Gastrocnemius medialis (tissue), 4 donors: ENCODE results near the gene CKB. TPM values are rescaled to one million over a fixed set of nuclear protein-coding genes. Genes with fewer than 3 reads are reported as not detected.

Experiments
- ATAC-seq, 2 donors: fragments of 150-250 bp; one replicate each; pipeline ENCODE4 v1.9.1; 2016
- DNase-seq, 2 donors: peaks; one replicate each; pipeline ENCODE4 v3.0.0-alpha.2; 2019
- H3K27ac ChIP-seq, 4 donors: fragments of 200-600 bp; sonication (generic); 1 replicate in 1 of 4; 2 replicates in 3 of 4; pipeline ENCODE4 v1.5.1; 2016 to 2018; ENCODE audit warnings: mild to moderate bottlenecking in 2 of 4, moderate library complexity in 1 of 4
- H3K27me3 ChIP-seq, 3 donors: fragments of 200-600 bp; sonication (generic) in 2 of 3; 1 replicate in 1 of 3; 2 replicates in 2 of 3; pipeline versions ENCODE4 v1.5.1 to v1.6.0; 2016 to 2019; ENCODE audit warnings: mild to moderate bottlenecking in 1 of 3, moderate library complexity in 1 of 3
- H3K36me3 ChIP-seq, 2 donors: fragments of 200-600 bp; sonication (generic) in 1 of 2; one replicate each; pipeline ENCODE4 v1.5.1; 2017 to 2018
- H3K4me1 ChIP-seq, 2 donors: fragments of 200-600 bp; sonication (generic) in 1 of 2; one replicate each; pipeline ENCODE4 v1.5.1; 2016 to 2017; ENCODE audit warnings: mild to moderate bottlenecking in 2 of 2
- H3K4me3 ChIP-seq, 4 donors: fragments of 200-600 bp; sonication (generic) in 3 of 4; 1 replicate in 1 of 4; 2 replicates in 3 of 4; pipeline ENCODE4 v1.5.1; 2016 to 2019; ENCODE audit warnings: mild to moderate bottlenecking in 2 of 4
- H3K9me3 ChIP-seq, 3 donors: fragments of 200-600 bp; sonication (generic) in 2 of 3; 1 replicate in 1 of 3; 2 replicates in 2 of 3; pipeline ENCODE4 v1.5.1; 2016 to 2019
- POLR2A ChIP-seq, 2 donors: fragments of 450-650 bp; IDR thresholded peaks; one replicate each; pipeline ENCODE4 v1.6.1; 2017; ENCODE audit warnings: antibody characterized with exemption in 2 of 2, mild to moderate bottlenecking in 2 of 2, moderate library complexity in 2 of 2
- in situ Hi-C, 4 donors: fragments of 200-750 bp; cut with MboI; loops; one replicate each; pipeline versions ENCODE4 v1.15.0 to v1.8.0; 2017; ENCODE audit warnings: low sequenced_read_pairs in 4 of 4
- intact Hi-C: fragments of 100-400 bp; cut with DNase I; formaldehyde crosslinking; loops from one replicate; pipeline ENCODE4 v1.15.1; 2023; ENCODE audit warnings: low total_unique reads
- total RNA-seq, 4 donors: library from RNA; depleted of rRNA; stranded (reverse); fragments of >200 nt; gene quantifications; one replicate each; pipeline versions ENCODE4 v1.1.0 to v1.2.3, GENCODE V29; 2016
- TF ChIP-seq, protein P1 (sequence below), 5 experiments: fragments of 450-650 bp in 3 of 5; fragments of 200-600 bp in 2 of 5; sonication (generic) in 2 of 5; IDR thresholded peaks in 4 of 5; conservative IDR thresholded peaks in 1 of 5; 1 replicate in 4 of 5; 2 replicates in 1 of 5; pipeline ENCODE4 v1.5.1; 2016 to 2019; ENCODE audit warnings: antibody characterized with exemption in 5 of 5, mild to moderate bottlenecking in 3 of 5, moderate library complexity in 3 of 5

CKB gene
- total RNA-seq, 4 donors from 2014 or later: 20.7 to 110 (median 43.4) TPM

DNA sequence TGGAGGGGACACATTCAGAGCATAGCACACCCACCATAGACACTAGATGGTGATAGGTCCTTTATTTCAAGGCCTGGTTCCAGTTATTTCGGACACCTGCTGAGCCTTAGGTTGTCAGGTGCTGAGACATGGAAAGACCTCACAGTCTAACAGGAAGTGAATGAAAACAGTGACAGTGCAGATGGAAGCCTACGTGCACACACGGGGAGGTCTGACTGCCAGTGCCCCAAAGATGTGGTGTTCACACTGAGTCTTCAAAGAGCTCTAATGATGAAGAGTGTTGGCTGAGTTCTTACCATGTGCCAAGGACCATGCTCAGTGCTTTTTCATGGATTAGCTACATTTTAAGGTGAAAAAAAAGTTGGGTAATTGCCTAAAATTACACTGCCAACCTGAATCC is 46.6 kb downstream of the CKB start:
- H3K9me3 ChIP-seq: no peaks in the 10 kb centered on the region
- H3K4me1 ChIP-seq: no peaks in the 10 kb centered on the region
- no peak overlapping the region for H3K27ac ChIP-seq
- no peak for TF ChIP-seq POLR2A (IDR thresholded peaks at IDR 0.05)
- TF ChIP-seq, protein P1, sequence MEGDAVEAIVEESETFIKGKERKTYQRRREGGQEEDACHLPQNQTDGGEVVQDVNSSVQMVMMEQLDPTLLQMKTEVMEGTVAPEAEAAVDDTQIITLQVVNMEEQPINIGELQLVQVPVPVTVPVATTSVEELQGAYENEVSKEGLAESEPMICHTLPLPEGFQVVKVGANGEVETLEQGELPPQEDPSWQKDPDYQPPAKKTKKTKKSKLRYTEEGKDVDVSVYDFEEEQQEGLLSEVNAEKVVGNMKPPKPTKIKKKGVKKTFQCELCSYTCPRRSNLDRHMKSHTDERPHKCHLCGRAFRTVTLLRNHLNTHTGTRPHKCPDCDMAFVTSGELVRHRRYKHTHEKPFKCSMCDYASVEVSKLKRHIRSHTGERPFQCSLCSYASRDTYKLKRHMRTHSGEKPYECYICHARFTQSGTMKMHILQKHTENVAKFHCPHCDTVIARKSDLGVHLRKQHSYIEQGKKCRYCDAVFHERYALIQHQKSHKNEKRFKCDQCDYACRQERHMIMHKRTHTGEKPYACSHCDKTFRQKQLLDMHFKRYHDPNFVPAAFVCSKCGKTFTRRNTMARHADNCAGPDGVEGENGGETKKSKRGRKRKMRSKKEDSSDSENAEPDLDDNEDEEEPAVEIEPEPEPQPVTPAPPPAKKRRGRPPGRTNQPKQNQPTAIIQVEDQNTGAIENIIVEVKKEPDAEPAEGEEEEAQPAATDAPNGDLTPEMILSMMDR (IDR thresholded peaks at IDR 0.05 in 4 of 5, conservative IDR thresholded peaks at IDR 0.05 in 1 of 5): no peak
- no peak for ATAC-seq
- no peaks in the 10 kb centered on the region for H3K27me3 ChIP-seq
- intact Hi-C loops: no loop called here
- in situ Hi-C loops: no loop called here
- H3K36me3 ChIP-seq: peaks cover 0 to 70% of the 10 kb centered on the region in 2 donors
- H3K4me3 ChIP-seq: no peak overlapping the region
- no peak for DNase-seq

- H3K27ac ChIP-seq: no peak overlapping the region
- no peaks in the 10 kb centered on the region for H3K27me3 ChIP-seq
- H3K4me3 ChIP-seq: no peak overlapping the region
- in situ Hi-C loops (no loop called here), intact Hi-C loops (no loop called here)
- no peak for ATAC-seq
- DNase-seq: no peak
- TF ChIP-seq POLR2A (IDR thresholded peaks at IDR 0.05): no peak
- TF ChIP-seq, protein P1 (IDR thresholded peaks at IDR 0.05 in 4 of 5, conservative IDR thresholded peaks at IDR 0.05 in 1 of 5): no peak
- peaks cover 0 to 64% of the 10 kb centered on the region in 2 donors for H3K36me3 ChIP-seq
- no peaks in the 10 kb centered on the region for H3K4me1 ChIP-seq
- H3K9me3 ChIP-seq: no peaks in the 10 kb centered on the region
Observed at GRCh38 chr14:103474893-103475292, 47.7 kb downstream of the CKB start.

DNA sequence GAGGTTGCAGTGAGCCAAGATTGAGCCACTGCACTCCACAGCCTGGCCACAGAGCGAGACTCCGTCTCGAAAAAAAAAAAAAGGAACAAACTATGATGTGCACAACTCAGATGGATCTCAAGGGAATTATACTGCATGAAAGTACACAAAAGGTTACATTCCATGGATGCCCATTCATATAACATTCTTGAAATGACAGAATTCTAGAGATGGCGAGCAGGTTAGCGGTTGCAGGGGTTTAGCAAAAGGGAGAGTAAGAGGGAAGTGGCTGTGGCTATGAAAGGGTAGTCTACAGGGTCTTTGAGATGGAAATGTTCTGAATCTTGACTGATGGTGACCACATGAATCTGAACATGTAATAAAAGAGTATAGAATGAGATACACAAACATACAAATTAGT is 49.7 kb downstream of the CKB start:
- TF ChIP-seq, protein P1 (IDR thresholded peaks at IDR 0.05 in 4 of 5, conservative IDR thresholded peaks at IDR 0.05 in 1 of 5): no peak
- TF ChIP-seq POLR2A (IDR thresholded peaks at IDR 0.05): no peak
- intact Hi-C loops: no loop called here
- DNase-seq (no peak), ATAC-seq (no peak)
- Histone ChIP-seq H3K27me3 (no peaks in the 10 kb centered on the region), H3K4me3 (no peak overlapping the region), H3K27ac (no peak overlapping the region), H3K4me1 (no peaks in the 10 kb centered on the region), H3K9me3 (no peaks in the 10 kb centered on the region), H3K36me3 (peaks cover 0 to 66% of the 10 kb centered on the region in 2 donors)
- in situ Hi-C loops: no loop called here

Other genes with a start within 250 kb of the CKB start
- gene EIF5, start 188.6 kb downstream of the CKB start, total RNA-seq: 100 to 1,000 TPM; 313 to 538 (median 374) TPM
- 10 to 100 TPM; 60.2 to 73.1 (median 71.6) TPM for gene MARK3, start 137.4 kb downstream of the CKB start, total RNA-seq
- 10 to 100 TPM in 1 of 4 donors, 1 to 10 TPM in 3; 8.3 to 11.0 (median 9.6) TPM for gene TRMT61A, start 6.4 kb upstream of the CKB start, total RNA-seq
- 10 to 100 TPM; 16.9 to 22.6 (median 21.0) TPM for gene BAG5, start 39.8 kb upstream of the CKB start, total RNA-seq
- gene COA8, start 40.1 kb upstream of the CKB start, total RNA-seq: 100 to 1,000 TPM in 1 of 4 donors, 10 to 100 TPM in 3; 56.7 to 111 (median 71.7) TPM
- 100 to 1,000 TPM; 217 to 398 (median 309) TPM for gene KLC1, start 106.4 kb upstream of the CKB start, total RNA-seq
- gene XRCC3, start 192.6 kb upstream of the CKB start, total RNA-seq: 10 to 100 TPM in 1 of 4 donors, 1 to 10 TPM in 3; 1.3 to 26.5 (median 3.0) TPM
- 10 to 100 TPM; 16.2 to 25.8 (median 20.2) TPM for gene ZFYVE21, start 193.0 kb upstream of the CKB start, total RNA-seq